Neuronal stem cell (in vitro differentiated cells): ENCODE measurements around the gene TBC1D17.

Experiments
- DNase-seq: peaks from one replicate; pipeline ENCODE4 v3.0.0-alpha.2; 2013; ENCODE audit warnings: low spot score
- H2AFZ ChIP-seq: one replicate; pipeline ENCODE4 v1.6.1; 2013; ENCODE audit warnings: mild to moderate bottlenecking, low read length, inconsistent platforms
- H2AK5ac ChIP-seq: 2 replicates; pipeline ENCODE4 v1.6.1; 2013; ENCODE audit warnings: low read depth, mild to moderate bottlenecking, inconsistent platforms, low read length, moderate library complexity, mixed read lengths
- H2BK120ac ChIP-seq: 2 replicates; pipeline ENCODE4 v1.6.1; 2013; ENCODE audit warnings: low read depth, mild to moderate bottlenecking, inconsistent platforms, low read length, moderate library complexity, mixed read lengths
- H2BK12ac ChIP-seq: one replicate; pipeline ENCODE4 v1.6.1; 2013; ENCODE audit warnings: low read length, inconsistent platforms
- H2BK15ac ChIP-seq: 2 replicates; pipeline ENCODE4 v1.6.1; 2013; ENCODE audit warnings: mild to moderate bottlenecking, low read length, inconsistent platforms, mixed read lengths
- H2BK5ac ChIP-seq: one replicate; pipeline ENCODE4 v1.6.1; 2013; ENCODE audit warnings: inconsistent platforms, mild to moderate bottlenecking, low read length, moderate library complexity
- H3K14ac ChIP-seq: one replicate; pipeline ENCODE4 v1.6.1; 2013; ENCODE audit warnings: low read length, inconsistent platforms
- H3K18ac ChIP-seq: 2 replicates; pipeline ENCODE4 v1.6.1; 2013; ENCODE audit warnings: low read length, inconsistent platforms
- H3K23ac ChIP-seq: 2 replicates; pipeline ENCODE4 v1.6.1; 2013; ENCODE audit warnings: low read depth, mild to moderate bottlenecking, mixed read lengths, low read length, inconsistent platforms; ENCODE audit not compliant: poor library complexity
- H3K27ac ChIP-seq: replicated peaks from 3 replicates; pipeline ENCODE4 v1.5.1; 2013; ENCODE audit warnings: low read length, inconsistent platforms
- H3K27me3 ChIP-seq, 3 experiments: 2 replicates each; pipeline ENCODE4 v1.6.1; 2013; ENCODE audit warnings: low read length in 3 of 3, mild to moderate bottlenecking in 2 of 3, inconsistent platforms in 1 of 3, low read depth in 1 of 3, mixed read lengths in 1 of 3, moderate library complexity in 1 of 3; ENCODE audit not compliant: control insufficient read depth in 3 of 3, insufficient read depth in 3 of 3
- H3K36me3 ChIP-seq, 2 donors: replicated peaks in 1 of 2; 2 replicates each; pipeline ENCODE4 v1.6.1; 2013; ENCODE audit warnings: low read length in 2 of 2; ENCODE audit not compliant: control insufficient read depth in 2 of 2, insufficient read depth in 2 of 2
- H3K4ac ChIP-seq: 2 replicates; pipeline ENCODE4 v1.6.1; 2013; ENCODE audit warnings: inconsistent platforms, mild to moderate bottlenecking, low read length, moderate library complexity
- H3K4me1 ChIP-seq, 2 donors: 1 replicate in 1 of 2; 2 replicates in 1 of 2; pipeline ENCODE4 v1.6.1; 2013; ENCODE audit warnings: low read length in 2 of 2, low read depth in 1 of 2; ENCODE audit not compliant: control insufficient read depth in 2 of 2, insufficient read depth in 1 of 2
- H3K4me2 ChIP-seq: one replicate; pipeline ENCODE4 v1.6.1; 2013; ENCODE audit warnings: mild to moderate bottlenecking, low read length, inconsistent platforms; ENCODE audit not compliant: insufficient read depth, poor library complexity, severe bottlenecking
- H3K4me3 ChIP-seq, 2 donors: 2 replicates each; pipeline ENCODE4 v1.5.1; 2013; ENCODE audit warnings: low read length in 2 of 2, mild to moderate bottlenecking in 2 of 2, inconsistent platforms in 1 of 2, moderate library complexity in 1 of 2
- H3K79me1 ChIP-seq: one replicate; pipeline ENCODE4 v1.6.1; 2013; ENCODE audit warnings: low read depth, mild to moderate bottlenecking, inconsistent platforms, low read length, moderate library complexity
- H3K9ac ChIP-seq: one replicate; pipeline ENCODE4 v1.6.1; 2013; ENCODE audit warnings: mild to moderate bottlenecking, low read depth, low read length, inconsistent platforms; ENCODE audit not compliant: poor library complexity
- H3K9me3 ChIP-seq, 2 donors: replicated peaks in 1 of 2; 2 replicates each; pipeline versions ENCODE3 to v1.6.1; 2013; ENCODE audit warnings: low read length in 2 of 2, mild to moderate bottlenecking in 2 of 2, inconsistent platforms in 1 of 2, low read depth in 1 of 2, mixed read lengths in 1 of 2, moderate library complexity in 1 of 2; ENCODE audit not compliant: control insufficient read depth in 2 of 2, insufficient read depth in 1 of 2
- H4K8ac ChIP-seq: one replicate; pipeline ENCODE4 v1.6.1; 2013; ENCODE audit warnings: low read depth, mild to moderate bottlenecking, inconsistent platforms, low read length, moderate library complexity
- H4K91ac ChIP-seq: one replicate; pipeline ENCODE4 v1.6.1; 2013; ENCODE audit warnings: low read length, low read depth, mild to moderate bottlenecking, inconsistent platforms; ENCODE audit not compliant: poor library complexity
- WGBS, 2 donors: extraction: QIAGEN DNeasy Blood & Tissue Kit; methylation state at CpG; one replicate each; pipeline ENCODE4 v1.1.7; 2013; ENCODE audit warnings: missing lambda C conversion rate in 2 of 2, mixed read lengths in 1 of 2; ENCODE audit not compliant: insufficient read length in 2 of 2, insufficient replicate concordance in 1 of 2; ENCODE audit errors: extremely low coverage in 2 of 2; 5-methylcytosine and 5-hydroxymethylcytosine counted together

Gene TBC1D17

GRCh38 chr19:49871349-49871985 lies 6.0 kb upstream of the TBC1D17 start:
- H3K4me2 ChIP-seq: no peak overlapping the region
- H3K14ac ChIP-seq: no peak overlapping the region
- no peak overlapping the region for H2BK120ac ChIP-seq
- no peak overlapping the region for H4K8ac ChIP-seq
- peak overlapping the region; percentile 99 for H2AK5ac ChIP-seq
- H3K18ac ChIP-seq: no peak overlapping the region
- no peak overlapping the region for H3K23ac ChIP-seq
- H3K4me1 ChIP-seq: peaks cover 15 to 16% of the 10 kb centered on the region in 2 donors
- H3K4ac ChIP-seq: no peak overlapping the region
- H2AFZ ChIP-seq: no peak overlapping the region
- no peak overlapping the region for H2BK5ac ChIP-seq
- H3K9me3 ChIP-seq: no peaks in the 10 kb centered on the region
- no peak for DNase-seq
- peaks cover 10% of the 10 kb centered on the region for H3K79me1 ChIP-seq
- H2BK15ac ChIP-seq: peak overlapping the region; percentile 60
- peak overlapping the region; percentile 13 for H3K9ac ChIP-seq
- no peaks in the 10 kb centered on the region for H3K27me3 ChIP-seq
- H3K4me3 ChIP-seq: no peak overlapping the region
- H2BK12ac ChIP-seq: no peak overlapping the region
- no peak overlapping the region for H4K91ac ChIP-seq
- peaks cover 2 to 9% of the 10 kb centered on the region in 2 donors for H3K36me3 ChIP-seq
- no peak overlapping the region for H3K27ac ChIP-seq
- WGBS, 2 donors: no CpG with 5 or more reads among the region's 17 CpGs

- Histone ChIP-seq H2BK5ac (no peak overlapping the region), H3K18ac (no peak overlapping the region), H3K14ac (no peak overlapping the region), H3K79me1 (peaks cover 10% of the 10 kb centered on the region), H3K4ac (no peak overlapping the region), H4K8ac (no peak overlapping the region), H3K4me3 (no peak overlapping the region), H3K9ac (no peak overlapping the region), H3K27ac (no peak overlapping the region), H3K4me1 (peaks cover 13 to 16% of the 10 kb centered on the region in 2 donors), H2BK15ac (no peak overlapping the region), H3K9me3 (no peaks in the 10 kb centered on the region), H2BK120ac (peak overlapping the region; percentile 39), H2BK12ac (no peak overlapping the region), H3K27me3 (no peaks in the 10 kb centered on the region), H2AFZ (no peak overlapping the region), H3K4me2 (no peak overlapping the region), H3K36me3 (peaks cover 2 to 9% of the 10 kb centered on the region in 2 donors), H4K91ac (no peak overlapping the region), H3K23ac (no peak overlapping the region), H2AK5ac (no peak overlapping the region)
- no CpG with 5 or more reads among the region's 27 CpGs for WGBS, 2 donors
- no peak for DNase-seq
These were observed 5.0 kb upstream of the TBC1D17 start for GRCh38 chr19:49872245-49873128.

- Histone ChIP-seq H3K23ac (peak overlapping the region; percentile 46), H2BK15ac (no peak overlapping the region), H4K91ac (no peak overlapping the region), H3K27me3 (no peaks in the 10 kb centered on the region), H3K9me3 (no peaks in the 10 kb centered on the region), H2BK120ac (no peak overlapping the region), H2AFZ (no peak overlapping the region), H2BK12ac (no peak overlapping the region), H3K4me1 (peaks cover 12 to 16% of the 10 kb centered on the region in 2 donors), H3K14ac (no peak overlapping the region), H3K18ac (no peak overlapping the region), H3K9ac (no peak overlapping the region), H3K79me1 (peaks cover 10% of the 10 kb centered on the region), H3K4me2 (no peak overlapping the region), H2BK5ac (no peak overlapping the region), H3K4ac (no peak overlapping the region), H3K27ac (no peak overlapping the region), H3K36me3 (peaks cover 2 to 9% of the 10 kb centered on the region in 2 donors), H3K4me3 (no peak overlapping the region), H4K8ac (no peak overlapping the region), H2AK5ac (no peak overlapping the region)
- no peak for DNase-seq
- no CpG with 5 or more reads among the region's 29 CpGs for WGBS, 2 donors
These were observed 4.4 kb upstream of the TBC1D17 start for GRCh38 chr19:49873129-49873521.

GRCh38 chr19:49873834-49874233 lies 3.7 kb upstream of the TBC1D17 start:
- no peak overlapping the region for H2BK12ac ChIP-seq
- H3K4ac ChIP-seq: no peak overlapping the region
- H3K27ac ChIP-seq: no peak overlapping the region
- no peak overlapping the region for H2BK15ac ChIP-seq
- peaks cover 14% of the 10 kb centered on the region for H3K79me1 ChIP-seq
- no peak overlapping the region for H4K91ac ChIP-seq
- H2AK5ac ChIP-seq: no peak overlapping the region
- no peaks in the 10 kb centered on the region for H3K9me3 ChIP-seq
- peaks cover 2 to 10% of the 10 kb centered on the region in 2 donors for H3K36me3 ChIP-seq
- no peaks in the 10 kb centered on the region for H3K27me3 ChIP-seq
- H2BK120ac ChIP-seq: no peak overlapping the region
- no peak overlapping the region for H3K14ac ChIP-seq
- no peak overlapping the region for H3K23ac ChIP-seq
- H4K8ac ChIP-seq: no peak overlapping the region
- no peak overlapping the region for H2AFZ ChIP-seq
- no peak overlapping the region for H3K4me2 ChIP-seq
- peaks cover 16 to 21% of the 10 kb centered on the region in 2 donors for H3K4me1 ChIP-seq
- H3K18ac ChIP-seq: no peak overlapping the region
- no peak overlapping the region for H3K4me3 ChIP-seq
- peak overlapping the region; percentile 58 for H2BK5ac ChIP-seq
- H3K9ac ChIP-seq: no peak overlapping the region
- WGBS, 2 donors: no CpG with 5 or more reads among the region's 10 CpGs
- no peak for DNase-seq
